NCI-H1930 (cell line): ENCODE results near the gene GON7.

ENCODE experiments used
- DNase-seq, 2 experiments: peaks; one replicate each; lab custom pipeline; 2025; lab: John Stamatoyannopoulos, UW

GON7 gene

DNA sequence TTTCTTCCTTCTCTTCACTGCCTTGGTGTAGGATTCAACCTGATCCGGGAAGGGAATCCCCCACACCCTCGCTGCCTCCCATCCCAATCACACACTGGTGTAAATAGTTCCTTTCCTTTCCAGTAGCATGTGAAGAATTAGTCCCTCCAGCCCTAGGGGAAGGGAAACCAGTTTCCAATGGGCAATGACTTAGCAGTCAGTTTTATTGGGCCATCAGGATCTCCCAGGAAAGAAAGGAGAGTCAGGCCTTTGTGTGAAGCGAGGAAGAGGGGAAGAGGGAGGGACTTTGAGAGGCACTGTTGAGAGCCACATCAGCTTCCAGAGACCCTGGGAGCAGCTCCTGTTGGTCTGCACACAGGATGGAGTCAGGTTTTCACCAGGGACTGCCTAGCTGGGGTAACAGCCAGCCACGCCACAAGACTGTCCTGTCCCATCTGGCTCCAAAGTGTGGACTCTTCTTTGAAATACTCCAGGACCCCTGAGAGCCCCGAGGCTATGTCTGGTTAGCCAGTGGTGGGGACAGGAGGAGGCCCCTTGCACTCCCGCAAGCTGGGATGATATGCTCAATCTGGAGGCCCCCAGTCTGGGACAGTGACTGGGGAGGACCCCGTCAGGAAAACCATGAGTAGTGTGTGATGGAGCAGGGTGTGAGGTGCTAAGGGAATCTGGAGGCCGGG, 50.0 kb downstream of the GON7 start:
- no peak for DNase-seq

- no peak for DNase-seq
Observed at GRCh38 chr14:93155667-93156066, 51.2 kb downstream of the GON7 start.

GRCh38 chr14:93153121-93153520, 53.7 kb downstream of the GON7 start:
- DNase-seq = no peak
